CD4-positive, alpha-beta T cell treated with Interleukin-17A for 4 hours (primary cell): ENCODE results near the gene SOX30.
"Not testable (repeated sequence)": the region's sequence is repeated elsewhere in the genome, so short reads cannot be mapped to it uniquely, and the experiment has no call there.

ENCODE experiments used
- DNase-seq: peaks from one replicate; pipeline ENCODE4 v3.0.0-alpha.2; 2020; ENCODE audit warnings: mixed read lengths

Gene SOX30

DNA sequence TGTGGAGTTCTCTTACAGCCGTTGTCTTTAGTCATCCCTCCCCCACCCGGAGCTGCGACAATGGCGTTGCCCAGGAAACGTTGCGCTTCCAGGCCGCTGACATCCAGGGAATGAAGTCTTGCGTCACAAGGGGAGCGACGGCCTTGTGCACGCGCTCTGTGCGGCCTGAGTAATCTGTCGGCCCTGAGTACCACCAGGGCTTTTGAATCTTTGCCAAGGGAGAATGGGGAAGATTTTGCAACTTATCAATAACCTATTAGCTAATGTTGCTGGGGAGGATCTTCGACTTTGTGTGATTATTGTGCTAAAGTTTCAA is at the start of gene SOX30:
Gene SOX30 (minus strand): TSS at position 62 of the 316 bp plus-strand sequence. CDS start 360 bp downstream, outside the sequence.
- DNase-seq, result no peak

DNA sequence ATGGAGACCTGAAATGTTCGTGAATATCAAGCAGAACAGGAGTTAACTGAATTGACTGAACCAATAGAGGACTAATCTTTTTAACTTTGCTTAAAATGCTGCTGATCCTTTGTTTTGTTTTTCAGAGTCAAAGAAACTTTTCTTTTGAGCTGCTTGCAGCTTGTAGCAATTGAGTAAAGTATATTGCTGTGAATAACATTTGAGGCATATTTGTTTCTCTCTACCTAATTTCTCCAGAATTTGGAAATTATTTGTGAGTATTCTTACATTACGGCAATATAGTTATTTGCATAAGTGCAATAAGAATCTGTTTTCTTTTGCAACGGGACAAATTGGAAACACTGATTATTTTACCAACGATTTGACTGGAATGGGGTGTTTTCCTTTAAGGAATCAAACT is 46.4 kb upstream of the SOX30 start:
- not testable (repeated sequence) for DNase-seq

- not testable (repeated sequence) for DNase-seq
Measured at GRCh38 chr5:157696154-157696553, 43.9 kb upstream of the SOX30 start.

DNA sequence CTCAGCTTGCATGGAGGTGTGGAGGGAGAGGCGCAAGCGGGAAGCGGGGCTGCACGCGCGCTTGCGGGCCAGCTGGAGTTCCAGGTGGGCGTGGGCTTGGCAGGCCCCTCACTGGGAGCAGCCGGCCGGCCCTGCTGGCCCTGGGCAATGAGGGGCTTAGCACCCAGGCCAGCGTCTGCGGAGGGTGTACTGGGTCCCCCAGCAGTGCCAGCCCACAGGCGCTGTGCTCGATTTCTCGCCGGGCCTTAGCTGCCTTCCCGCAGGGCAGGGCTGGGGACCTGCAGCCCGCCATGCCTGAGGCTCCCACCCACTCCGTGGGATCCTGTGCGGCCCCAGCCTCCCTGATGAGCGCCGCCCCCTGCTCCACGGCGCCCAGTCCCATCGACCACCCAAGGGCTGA is 41.6 kb upstream of the SOX30 start:
- DNase-seq, result not testable (repeated sequence)

- DNase-seq, result no peak
Measured at GRCh38 chr5:157690690-157691433, 38.6 kb upstream of the SOX30 start.

DNA sequence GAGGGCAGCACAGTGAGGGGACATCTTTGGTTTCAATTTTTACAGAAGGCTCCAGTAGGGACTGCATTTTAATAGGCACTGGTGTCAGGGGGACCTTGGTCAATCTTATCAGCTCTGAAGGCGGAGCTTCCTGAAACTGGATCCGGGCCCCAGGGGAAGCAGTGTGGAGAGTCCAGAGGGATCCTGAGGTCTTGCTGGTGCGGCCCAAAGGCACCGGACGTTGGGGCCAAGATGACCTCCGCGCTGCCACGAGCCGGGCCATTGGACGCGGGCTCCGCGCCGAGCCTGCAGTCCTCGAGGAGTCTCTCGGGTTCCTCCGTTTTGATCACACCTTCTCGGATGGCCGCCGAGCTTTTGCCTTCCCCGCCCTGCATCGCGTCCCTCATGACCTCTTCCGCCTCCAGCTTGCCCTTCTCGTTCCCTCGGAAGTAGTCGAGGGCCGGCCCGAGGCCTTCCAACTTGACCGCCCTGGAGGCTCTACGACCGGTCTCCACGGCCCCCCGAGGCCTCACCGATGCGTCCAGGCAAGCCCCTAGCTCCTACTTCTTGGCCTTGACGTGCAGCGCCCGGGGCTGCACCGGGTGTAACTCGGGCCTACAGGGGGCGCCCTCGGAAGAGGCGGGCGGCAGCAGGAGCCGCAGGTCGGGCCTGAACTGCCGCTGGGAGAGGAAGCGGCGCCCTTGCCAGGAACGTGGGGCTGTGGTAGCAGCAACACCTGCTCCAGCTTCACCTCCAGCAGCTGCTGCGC is 37.9 kb upstream of the SOX30 start:
- peak; percentile 60 for DNase-seq

DNA sequence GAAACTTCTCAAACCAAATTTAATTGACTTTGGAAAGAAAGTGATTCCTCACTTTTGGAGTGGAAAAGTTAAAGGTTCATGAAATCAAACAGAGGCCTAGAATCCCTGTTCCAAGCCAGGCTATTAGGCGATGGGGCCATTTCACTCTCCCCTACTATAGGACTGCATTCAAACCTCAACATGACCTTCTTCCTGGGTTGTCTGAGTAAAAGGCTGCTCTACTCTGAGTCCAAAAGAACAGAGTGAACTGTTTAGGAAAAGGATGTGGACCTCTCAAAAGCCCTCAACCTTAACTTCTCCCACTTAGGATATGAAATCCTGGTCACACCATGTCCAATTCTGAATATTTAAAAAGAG is 34.9 kb upstream of the SOX30 start:
- no peak for DNase-seq

- not testable (repeated sequence) for DNase-seq
Measured at GRCh38 chr5:157686276-157687197, 34.3 kb upstream of the SOX30 start.

DNA sequence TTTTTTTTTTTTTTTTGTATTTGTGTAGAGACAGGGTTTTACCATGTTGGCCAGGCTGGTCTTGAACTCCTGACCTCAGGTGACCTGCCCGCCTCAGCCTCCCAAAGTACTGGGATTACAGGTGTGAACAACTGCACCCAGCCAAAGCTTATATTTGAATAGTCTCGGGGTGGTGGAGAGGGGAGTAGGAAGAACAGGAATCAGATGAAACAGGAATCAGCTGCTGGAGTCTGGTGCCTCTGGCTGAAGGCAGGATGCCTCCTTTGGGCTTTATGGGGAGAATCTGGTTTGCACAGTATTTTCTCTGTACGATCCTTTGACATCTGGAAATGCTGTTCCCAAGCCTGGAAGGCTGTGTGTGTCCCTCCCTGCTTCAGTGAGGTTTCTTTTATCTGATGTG is 30.0 kb upstream of the SOX30 start:
- no peak for DNase-seq

- DNase-seq, result no peak
Measured at GRCh38 chr5:157681048-157681447, 28.8 kb upstream of the SOX30 start.

GRCh38 chr5:157680239-157680638 is 28.0 kb upstream of the SOX30 start:
- no peak for DNase-seq

DNA sequence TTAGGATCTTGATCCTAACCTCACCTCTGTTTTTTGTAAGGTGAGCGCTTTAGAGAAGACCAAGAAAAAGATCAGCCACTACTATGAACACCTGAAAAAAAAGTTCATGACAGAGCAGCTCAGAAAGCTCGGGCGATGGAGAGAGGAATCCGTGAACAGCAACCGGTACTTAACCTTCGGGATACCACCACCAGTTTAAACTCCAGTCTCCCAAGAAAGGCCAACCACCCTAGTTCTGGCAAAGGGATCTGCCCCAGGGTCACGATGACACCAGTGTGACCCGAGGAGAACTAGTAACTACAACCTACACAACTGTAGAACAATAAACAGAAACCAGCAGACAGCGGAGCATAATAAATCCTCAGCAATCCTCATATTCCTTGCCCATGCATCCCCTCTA is 27.6 kb upstream of the SOX30 start:
- no peak for DNase-seq

DNA sequence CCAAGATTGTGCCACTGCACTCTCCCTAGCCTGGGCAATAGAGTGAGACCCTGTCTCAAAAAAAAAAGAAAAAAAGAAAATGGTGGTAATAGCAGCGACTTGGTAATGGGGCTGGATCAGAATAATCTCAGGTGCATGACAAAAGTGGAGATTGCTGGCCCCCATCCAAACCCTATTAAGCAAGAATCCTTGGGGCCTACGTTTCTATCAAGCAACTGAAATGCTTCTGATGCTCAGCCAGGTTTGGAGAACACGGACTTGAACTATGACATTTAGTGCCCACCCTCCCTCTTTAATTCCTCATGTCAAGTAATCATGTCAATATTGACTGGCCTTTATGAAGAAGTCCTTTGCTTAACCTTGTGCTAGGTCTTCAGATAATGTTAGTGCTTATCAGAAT is 25.7 kb upstream of the SOX30 start:
- no peak for DNase-seq

DNA sequence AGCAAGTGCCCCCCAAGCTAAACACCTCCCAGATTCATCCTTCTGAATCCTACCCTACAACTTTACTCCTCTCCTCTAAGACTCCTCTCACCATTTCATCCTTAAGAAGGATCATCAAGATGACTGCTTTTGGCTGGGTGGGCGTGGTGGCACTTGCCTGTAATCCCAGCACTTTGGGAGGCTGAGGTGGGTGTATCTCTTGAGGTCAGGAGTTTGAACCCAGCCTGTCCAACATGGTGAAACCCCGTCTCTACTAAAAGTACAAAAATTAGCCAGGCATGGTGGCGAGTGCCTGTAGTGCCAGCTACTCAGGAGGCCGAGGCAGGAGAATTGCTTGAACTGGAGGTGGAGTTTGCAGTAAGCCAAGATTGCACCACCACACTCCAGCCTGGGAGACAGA is 22.1 kb upstream of the SOX30 start:
- DNase-seq, result not testable (repeated sequence)

GRCh38 chr5:157672976-157673375 is 20.7 kb upstream of the SOX30 start:
- DNase-seq, result no peak

DNA sequence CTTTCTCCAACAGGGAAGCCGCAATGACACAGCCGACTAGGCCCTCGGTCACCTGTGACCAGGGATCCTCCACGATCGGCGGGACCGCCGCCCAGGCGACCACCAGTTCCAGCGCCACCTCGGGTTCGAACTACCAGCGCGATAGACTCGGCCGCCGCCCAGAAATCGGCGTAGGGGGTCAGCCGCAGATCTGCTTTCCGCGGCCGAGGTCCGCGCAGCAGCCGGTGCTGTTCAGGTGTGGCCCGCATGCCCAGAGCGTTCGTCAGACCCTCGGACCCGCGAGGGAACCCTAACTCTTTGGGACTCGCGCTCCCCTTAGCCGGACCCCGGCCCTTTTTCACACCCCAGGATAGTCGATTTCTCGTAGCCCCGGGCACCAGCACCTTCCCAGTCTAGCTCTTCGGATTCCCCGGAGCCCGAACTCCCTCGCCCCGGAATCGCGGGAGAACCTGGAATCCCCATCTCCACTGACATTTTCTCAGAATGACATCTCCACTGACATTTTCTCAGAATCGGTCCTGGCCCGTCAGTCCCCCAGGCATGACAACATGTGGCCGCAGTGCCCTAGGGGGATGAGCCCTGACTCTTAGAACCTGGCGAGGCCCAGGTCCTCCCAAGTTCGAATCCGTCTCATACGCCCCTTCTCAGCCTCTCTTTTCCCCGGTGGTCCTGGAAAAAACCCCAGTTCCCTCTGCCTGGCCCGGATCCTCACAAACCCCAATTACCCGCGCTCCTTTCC is 19.5 kb upstream of the SOX30 start:
- DNase-seq, result no peak

GRCh38 chr5:157670662-157671591 is 18.7 kb upstream of the SOX30 start, which contains the start of gene C5orf52:
TSS of gene C5orf52 (plus strand) at chr5:157671533. CDS start at chr5:157671615, 82 bp downstream.
- peak; percentile 28 for DNase-seq

DNA sequence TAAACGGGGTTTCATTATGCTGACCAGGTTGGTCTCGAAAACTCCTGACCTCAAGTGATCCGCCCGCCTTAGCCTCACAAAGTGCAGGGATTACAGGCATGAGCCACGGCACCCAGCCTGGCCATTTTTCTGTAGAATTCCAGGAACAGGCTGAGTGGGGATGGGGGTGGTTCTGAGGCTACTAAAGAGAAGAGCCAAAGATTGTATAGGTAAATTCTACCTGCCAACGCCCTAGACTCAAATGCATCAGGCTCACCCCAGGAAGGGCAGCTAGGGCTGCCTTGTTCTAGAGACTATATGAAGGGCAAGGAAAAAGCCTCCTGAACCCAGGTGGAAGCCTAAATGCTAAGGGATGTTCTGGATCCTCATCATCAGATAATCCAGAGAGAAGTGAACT is 17.5 kb upstream of the SOX30 start:
- no peak for DNase-seq

GRCh38 chr5:157668356-157668755 is 16.1 kb upstream of the SOX30 start:
- DNase-seq, result no peak

DNA sequence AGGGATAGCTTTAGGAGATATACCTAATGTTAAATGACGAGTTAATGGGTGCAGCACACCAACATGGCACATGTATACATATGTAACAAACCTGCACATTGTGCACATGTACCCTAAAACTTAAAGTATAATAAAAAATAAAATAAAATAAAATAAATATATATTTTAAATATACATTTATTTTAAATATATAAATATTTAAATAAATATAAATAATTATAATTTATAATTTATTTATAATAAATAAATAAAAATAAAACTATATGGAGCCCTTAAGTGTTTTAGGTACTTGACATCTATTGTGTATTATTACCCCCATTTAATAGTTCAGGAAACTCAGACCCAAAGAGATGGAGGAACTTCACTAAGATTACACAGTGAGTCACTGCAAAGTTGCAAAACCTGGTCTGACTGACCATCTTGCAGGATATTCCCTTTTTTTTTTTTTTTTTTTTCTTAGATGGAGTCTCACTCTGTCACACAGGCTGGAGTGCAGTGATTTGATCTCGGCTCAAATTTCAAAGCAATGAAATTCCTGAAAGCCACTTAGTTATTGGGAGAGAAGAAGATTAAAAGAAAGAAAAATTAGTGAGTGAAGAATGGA is 13.3 kb upstream of the SOX30 start:
- DNase-seq, result no peak
